Stimulated activated CD4-positive, alpha-beta T cell treated with anti-CD3 and anti-CD28 coated beads, Interleukin-4, amount 100 ng/mL, for 48 hours (primary cell): ENCODE results near the gene LYG1.

Source experiments
- DNase-seq, 2 donors: peaks; one replicate each; pipeline ENCODE4 v3.0.0-alpha.2; 2020; ENCODE audit warnings: low read depth in 2 of 2

Gene LYG1

GRCh38 chr2:99275882-99276281 is 25.1 kb downstream of the LYG1 start:
- no peak for DNase-seq

GRCh38 chr2:99261242-99261641 is 39.8 kb downstream of the LYG1 start:
- no peak for DNase-seq

- DNase-seq: no peak
These were observed 40.8 kb downstream of the LYG1 start for GRCh38 chr2:99260184-99260583.

- DNase-seq: no peak
These were observed 41.5 kb downstream of the LYG1 start for GRCh38 chr2:99259465-99259864.

GRCh38 chr2:99256677-99257076 is 44.3 kb downstream of the LYG1 start:
- no peak for DNase-seq

GRCh38 chr2:99255491-99256318 is 45.3 kb downstream of the LYG1 start, which contains the start of gene LYG2:
Gene LYG2, minus strand, starts transcription at chr2:99255666. Its CDS starts 1,406 bp downstream, at chr2:99254260.
- DNase-seq: no peak

GRCh38 chr2:99249951-99250350 is 51.0 kb downstream of the LYG1 start:
- no peak for DNase-seq

GRCh38 chr2:99242151-99242550 is 58.8 kb downstream of the LYG1 start:
- DNase-seq: no peak

- no peak for DNase-seq
These were observed 60.6 kb downstream of the LYG1 start for GRCh38 chr2:99240431-99240830.

- no peak for DNase-seq
These were observed 62.4 kb downstream of the LYG1 start for GRCh38 chr2:99238599-99238998.
